Stimulated activated CD4-positive, alpha-beta T cell treated with anti-CD3 and anti-CD28 coated beads, Interleukin-4, amount 100 ng/mL, for 4 hours (primary cell): ENCODE data around the gene AMBRA1.

Experiments used
- DNase-seq, 2 experiments: peaks; one replicate each; pipeline ENCODE4 v3.0.0-alpha.2; 2020

AMBRA1 gene

DNA sequence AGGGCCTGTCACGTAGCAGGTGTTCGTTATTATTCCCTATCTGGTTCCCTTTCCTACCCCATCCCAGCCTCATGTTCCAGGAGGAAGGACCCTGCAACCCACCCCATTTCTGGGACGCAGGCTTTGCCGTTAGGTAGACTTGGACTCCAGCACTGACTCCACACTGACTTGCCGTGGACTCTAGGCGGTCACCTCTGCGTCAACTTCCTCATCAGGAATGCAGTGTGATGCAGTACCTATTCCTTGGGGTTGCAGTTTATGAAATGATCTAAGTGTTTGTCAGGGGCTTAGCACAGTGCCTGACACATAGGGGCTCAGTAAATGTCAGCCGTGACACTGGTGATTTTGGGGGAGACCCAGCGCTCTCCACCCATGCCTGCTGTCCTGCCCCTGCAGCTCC, 229.8 kb downstream of the AMBRA1 start:
- DNase-seq: no peak

DNA sequence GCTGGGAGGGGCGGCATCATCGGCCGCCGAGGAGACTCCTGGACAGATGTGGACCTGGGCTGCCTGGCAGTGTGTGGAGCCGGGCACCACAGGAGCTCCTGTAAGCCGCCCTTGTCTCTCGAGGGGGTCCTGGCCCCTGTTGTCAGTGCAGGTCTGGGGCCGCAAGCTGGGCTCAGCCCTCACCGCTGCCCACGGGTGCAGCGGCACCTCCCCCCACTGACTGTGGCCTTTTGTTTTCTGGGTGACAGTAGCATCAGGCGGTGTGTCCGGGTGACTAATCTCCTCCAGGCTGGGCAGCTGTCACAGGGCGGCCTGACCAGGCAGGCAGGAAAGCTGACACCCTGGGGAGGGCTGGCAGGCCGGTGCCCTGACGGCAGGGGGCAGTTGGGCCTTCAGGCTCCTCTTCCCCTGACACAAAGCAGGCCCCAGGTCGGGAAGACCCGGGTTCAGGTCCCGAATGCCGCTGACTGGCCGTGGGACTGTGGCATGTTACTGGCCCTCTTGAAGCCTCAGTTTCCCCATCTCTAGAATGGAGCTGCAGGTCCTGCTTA, 230.3 kb downstream of the AMBRA1 start:
- no peak for DNase-seq

DNA sequence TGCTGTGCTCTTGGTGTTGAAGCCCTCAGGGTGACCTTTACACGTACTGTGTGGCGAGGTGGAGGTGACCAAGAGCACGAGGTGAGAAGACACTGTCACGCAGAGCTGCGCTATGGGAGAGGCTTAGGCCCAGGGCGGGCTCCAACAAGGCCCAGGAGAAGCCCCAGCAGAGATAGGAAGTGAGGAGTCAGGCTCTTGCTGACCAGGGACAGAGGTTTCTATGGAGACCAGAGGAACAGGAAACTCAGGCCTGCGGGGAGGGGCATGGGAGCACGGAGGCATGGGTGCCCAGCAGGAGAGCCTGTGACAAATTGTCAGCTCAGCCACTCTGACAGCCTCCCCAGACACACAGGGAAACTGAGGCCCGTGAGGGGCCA, 230.8 kb downstream of the AMBRA1 start:
- no peak for DNase-seq

DNA sequence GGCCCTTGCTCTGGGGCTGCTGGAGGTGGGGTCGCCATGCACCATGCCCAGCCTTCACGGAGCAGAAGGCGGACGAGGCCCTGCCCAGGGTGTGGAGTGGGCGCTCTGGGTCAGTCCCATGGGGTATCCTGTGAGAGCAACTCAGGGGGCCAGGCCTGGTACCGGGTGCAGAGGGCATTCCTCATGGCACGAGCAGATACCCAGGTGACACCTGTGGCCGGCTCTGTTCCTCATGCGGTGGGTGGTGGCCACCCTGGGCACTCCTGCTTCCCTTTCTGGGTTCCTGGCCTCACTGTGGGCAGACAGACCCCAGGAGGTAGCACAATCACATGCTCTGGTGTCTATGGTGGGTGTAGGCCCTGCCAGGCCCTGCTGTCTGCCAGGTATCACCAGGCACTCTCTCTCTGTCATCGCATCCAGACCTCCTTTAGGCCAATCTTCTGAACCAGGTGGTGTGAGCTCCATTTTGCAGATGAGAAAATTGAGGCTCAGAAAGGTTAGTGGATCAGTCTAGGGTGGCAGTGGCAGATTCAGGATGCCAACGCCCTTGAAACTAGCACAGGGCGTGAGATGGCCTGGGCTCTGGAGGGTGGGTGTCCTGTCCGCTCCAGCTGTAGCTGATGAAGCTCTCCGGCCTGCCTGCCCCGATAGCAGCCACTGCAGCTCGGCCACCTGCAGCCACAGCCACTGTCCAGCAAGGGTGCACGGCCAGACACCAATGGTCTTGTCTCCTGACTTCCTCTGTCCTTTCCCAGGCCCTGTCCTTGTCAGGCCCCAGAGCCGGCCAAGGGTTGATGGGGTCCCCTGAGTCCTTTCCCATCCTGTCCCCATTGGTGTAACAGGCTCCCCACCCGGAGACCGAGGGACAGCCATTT, 231.4 kb downstream of the AMBRA1 start:
- DNase-seq: no peak

DNA sequence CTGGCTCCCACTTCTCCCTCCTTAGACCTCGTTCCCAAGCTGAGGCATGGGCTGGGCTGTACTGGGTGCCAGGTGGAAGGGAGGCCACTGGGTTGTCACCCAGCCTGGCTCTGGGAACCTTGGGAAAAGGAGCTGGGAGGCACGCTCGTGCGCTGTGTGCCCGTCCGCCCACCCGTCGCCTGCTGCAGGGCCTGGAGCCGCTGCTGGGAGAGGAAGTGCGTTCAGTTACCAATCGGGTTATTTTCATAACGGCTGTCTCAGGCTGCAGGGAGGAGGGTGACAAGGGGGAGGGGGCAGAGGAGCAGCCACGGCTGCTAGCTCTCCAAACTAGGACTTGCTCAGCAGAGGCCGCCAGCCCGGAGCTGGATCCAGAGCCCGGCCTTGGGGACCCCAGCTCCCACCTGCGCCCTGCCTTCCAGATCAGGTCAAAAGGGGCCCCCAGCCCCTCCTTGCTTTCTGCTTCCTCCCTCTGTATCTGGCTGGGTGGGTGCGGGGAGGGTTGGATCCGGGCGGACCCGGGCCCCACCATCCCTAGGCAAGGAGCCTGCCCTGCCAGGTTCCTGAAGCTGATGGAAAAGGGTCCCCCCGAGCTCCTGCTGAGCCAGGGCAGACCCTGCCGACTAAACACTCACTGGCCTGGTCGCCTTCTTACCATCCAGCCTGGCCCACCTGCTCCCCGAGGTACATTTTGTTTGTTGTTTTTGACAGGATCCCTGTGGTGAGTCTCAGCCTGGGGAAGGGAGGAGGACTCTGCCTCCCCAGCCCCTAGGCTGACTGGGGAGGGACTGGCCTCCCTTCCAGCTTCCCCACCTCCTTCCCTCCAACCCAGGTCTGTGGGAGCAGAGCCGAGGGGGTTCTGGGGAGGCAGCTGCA, 232.3 kb downstream of the AMBRA1 start:
- peak; percentile 57 to 60 for DNase-seq

DNA sequence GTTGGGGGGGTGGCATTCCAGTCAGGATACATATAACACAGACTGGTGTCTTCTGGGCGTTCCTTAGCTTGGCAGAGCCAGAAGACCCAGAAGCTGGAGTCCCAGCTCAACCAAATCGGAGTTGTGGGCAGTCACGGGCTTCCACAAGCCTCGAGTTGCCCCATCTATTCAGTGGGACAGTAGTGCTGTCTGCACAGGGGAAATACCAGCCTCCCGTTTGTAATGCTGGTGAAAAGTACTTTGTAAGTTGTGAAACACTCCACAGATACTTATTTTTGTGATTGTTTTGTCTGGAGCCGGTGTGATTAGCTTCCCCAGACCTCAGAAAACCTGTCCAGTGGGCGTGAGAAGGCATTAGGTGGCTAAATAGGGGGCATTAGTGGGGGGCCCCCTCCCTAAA, 232.9 kb downstream of the AMBRA1 start:
- no peak for DNase-seq

DNA sequence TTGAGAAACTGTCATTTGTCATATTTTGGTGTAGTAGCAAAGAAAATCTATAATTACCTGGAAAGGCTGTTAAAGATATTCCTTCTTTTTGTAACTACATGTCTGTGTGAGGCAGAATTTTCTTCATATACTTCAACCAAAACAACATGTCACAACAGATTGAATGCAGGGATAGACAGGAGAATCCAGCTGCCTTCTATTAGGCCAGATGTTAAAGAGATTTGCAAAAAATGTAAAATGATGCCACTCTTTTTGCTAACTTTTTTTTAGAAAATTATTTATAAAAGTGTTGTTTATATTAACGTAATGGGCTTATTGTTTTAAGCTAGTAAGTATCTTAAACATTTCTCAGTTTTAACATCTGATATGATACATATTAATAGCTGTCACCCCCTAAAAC, 233.9 kb downstream of the AMBRA1 start:
- DNase-seq: no peak

DNA sequence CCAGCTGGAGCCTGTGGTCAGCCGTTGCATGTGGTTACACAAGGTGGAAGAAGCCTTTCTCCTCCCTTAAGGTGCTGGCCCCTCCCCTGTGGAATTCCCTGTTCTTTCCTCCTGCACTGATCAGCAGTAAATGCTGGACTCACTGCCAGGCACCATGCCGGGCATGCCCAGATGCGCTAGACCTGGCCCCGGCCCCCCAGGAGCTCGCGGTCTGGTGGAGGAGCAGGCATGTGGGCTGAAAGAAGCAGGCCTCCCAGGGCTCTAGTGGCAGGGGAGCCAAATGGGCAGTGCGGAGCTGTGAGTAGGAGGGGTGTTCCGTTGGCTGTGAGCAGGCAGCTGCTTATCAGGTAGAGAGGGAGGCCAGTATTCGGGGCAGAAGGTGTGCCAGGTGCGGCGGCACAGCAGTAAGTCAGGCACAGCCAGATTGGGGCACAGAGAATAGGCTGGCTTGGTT, 236.3 kb downstream of the AMBRA1 start:
- DNase-seq: no peak

DNA sequence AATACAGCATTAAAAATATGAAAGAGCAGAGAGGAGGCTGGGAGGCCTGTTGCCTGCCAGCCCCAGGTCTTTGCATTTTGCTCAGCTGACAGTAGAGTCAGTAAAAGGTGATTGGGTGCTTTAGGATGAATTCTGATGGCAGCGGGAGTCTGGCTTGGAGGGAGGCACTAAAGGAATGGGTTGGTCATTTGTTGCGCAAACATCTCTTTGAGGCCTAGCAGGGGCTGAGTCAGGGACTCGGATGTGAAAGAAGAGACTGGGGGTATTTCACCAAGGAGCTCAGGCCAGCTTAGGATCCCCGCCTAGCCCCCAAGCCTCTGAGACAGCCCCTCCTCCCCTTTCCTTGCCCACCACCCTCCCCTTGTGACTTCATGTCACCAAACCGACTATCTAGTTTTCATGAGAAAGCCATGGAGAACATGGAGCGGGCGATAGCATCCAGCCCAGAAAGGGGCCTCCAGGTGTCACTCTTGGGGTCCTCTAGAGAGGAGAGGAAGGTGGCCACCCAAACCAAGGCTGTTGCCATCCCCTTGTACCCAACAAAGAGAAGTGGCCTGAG, 236.8 kb downstream of the AMBRA1 start:
- no peak for DNase-seq

DNA sequence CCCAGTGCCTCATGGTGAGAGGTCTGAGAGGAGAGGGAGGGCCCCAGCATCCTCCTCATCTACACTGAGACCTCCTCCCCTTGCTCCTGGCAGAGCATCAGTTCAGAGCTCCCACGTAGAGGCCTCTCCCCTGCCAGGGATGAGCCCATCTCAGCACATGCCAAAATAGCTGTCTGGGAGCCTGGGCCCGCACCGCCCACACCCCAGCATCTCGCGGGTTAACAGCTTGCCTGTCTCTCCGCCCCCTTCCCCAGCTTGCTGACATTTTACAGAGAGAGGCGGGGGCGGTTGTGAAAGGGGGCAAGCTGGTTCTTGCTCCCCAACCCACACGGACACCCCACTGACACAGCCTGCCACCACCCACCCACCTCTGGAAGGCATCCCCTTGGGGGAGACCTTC, 240.1 kb downstream of the AMBRA1 start:
- DNase-seq: peak; percentile 65 to 87

DNA sequence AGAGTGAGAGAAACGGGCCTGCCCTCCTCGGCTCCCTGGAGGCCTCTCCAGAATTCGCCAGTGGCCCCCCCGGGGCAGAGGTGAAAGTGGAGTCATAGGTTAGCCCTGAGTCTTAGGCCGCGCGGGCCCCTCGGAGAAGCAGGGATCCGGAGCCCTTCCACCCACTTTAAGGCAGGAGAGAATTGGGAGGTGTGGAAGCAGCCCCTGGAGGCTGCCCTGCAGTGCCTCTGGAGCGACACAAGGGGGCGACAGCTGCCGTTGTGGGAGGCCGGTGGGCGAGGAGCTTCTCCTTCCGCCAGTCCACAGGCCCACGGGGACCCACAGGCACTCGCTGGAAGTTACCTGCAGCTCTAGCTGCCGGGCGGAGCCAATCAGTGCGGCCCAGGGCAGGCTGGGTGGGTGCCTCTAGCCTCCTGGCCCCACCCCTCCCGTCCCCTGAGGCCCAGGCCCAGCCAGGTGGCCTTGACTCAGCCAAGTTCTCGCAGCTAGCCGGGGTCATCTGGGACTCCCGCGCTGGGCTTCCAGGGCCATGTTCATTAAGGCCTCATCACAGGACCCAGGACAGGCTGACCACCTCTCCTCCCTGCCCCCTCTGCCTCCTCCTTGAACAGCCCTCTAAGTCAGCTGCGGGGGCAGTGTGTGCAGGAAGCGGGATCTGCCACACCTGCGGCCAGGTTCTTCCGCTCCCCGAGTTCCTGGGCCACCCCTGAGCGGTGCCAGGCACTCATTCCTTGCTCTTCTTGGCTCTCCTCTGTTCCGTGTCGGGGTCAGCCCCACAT, 241.6 kb downstream of the AMBRA1 start:
- peak; percentile 66 for DNase-seq

DNA sequence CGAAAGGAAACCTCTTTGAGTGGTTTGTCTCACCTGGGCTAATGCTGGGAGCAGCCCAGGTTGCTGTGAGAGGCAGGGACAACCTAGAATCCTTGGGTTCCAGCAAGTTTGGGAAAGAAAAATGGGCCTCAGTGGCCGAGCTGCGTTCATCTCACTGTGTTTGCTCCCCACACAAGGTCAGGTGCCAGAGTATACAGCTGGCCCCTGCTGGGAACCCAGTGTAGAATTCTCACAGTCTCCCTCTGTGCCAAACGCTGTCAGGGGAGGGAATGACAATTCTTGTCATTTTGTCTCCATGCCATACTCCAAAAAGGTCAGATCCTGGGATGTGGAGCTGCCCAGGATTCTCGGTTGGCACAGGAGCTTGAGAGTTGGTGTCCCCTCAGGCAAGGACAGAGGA, 242.2 kb downstream of the AMBRA1 start:
- DNase-seq: no peak

DNA sequence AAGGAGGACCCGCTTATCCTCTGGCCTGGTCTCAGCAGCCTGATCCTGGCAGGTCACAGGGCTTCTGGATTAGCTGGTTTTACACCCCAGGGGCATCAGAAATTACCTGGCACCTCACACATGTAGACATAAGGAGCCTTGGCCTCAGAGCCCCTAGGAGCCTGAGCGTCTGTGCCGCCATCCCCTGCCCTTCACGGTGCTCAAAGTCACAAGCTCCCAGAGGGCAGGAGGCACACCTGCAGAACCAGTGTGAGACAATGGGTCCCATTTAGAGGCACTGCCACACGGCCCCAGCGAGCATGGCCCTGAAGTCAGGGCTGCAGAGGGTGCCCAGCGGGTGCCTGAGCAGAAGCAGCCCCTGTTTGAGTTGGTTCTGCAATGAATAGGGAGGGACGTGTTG, 242.7 kb downstream of the AMBRA1 start:
- DNase-seq: no peak

DNA sequence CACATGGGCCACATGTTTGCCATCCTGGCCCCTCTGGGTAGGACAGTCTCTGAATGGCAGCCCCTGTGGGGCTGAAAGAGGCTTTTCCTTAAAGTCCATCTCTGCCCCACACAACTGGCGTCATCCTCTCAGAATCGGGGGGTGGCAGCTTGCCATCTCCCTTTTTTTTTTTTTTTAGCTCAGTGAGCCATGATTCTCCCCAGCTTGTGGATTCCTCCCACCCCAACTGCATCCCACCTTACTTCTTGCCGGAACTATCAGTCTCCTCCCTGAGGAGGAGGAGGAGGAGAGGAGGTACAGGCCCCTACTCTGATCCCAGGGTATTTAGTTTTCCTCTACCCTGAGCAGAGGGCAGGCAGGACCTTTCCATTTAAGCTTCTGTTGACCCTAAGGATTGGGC, 243.1 kb downstream of the AMBRA1 start:
- no peak for DNase-seq

DNA sequence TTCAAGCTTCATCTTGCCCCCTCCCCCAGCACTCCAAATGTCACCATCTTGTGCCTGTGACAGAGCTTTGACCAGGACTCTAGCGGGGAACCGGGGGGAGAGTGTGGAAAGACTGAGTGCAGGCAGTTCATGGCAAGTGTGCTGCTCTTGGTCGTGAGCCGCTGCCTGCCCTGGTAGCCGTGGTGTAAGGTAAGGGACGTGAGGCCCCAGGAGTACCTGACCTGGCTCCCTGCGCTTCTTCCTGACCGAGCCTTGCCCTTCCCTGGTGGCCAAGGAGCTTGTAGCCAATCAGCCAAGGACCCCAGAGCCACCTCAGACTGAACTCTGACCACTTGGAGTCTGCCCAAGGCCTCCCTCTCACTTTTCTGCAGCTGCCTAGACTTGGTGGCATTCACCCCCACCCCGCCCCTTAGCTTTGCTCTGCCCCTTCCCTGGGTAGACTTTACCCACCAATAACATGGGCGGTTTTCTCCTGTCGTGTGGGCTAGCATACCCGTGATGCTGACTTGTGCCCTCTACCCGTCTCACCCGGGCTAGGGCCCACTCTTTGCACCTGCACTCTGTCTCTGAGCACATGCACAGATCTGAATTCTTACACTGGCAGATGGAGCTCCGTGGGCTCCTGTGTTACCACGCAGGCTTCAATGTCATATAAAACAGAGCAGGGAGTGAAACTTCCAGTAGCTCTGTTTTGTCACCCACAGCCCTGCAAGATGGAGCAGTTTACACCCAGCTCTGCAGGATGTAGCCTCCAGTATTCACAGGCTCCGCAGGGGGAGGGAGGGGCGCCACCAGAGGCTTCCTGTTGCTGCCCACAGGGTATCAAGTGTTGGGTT, 245.0 kb downstream of the AMBRA1 start:
- peak in 1 of 2 experiments; percentile 49 for DNase-seq

DNA sequence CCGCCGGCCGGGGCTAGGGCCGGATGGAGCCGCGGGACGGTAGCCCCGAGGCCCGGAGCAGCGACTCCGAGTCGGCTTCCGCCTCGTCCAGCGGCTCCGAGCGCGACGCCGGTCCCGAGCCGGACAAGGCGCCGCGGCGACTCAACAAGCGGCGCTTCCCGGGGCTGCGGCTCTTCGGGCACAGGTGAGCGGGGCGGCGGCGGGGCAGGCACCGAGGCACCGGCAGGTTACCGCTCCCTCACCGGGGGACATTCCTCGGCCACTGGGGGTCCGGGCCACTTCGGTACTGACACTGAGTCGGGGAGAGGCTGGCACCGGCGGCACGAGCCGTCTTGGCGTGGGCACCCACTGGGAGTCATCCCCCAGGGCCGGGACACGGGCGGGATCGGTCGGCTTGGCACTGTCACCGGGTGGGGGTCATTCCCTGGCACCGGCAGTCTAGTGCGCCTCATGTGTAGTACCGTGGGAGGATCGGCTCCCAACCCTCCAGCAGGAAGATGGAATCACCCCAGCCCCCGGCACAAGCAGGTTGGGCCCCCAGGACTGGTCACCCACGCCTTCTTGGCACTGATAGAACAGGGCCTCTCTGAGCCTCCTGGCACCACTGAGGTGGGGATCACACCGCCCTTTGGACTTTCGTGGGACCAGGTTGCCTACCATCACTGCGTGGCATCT, 246.0 kb downstream of the AMBRA1 start:
- no peak for DNase-seq

DNA sequence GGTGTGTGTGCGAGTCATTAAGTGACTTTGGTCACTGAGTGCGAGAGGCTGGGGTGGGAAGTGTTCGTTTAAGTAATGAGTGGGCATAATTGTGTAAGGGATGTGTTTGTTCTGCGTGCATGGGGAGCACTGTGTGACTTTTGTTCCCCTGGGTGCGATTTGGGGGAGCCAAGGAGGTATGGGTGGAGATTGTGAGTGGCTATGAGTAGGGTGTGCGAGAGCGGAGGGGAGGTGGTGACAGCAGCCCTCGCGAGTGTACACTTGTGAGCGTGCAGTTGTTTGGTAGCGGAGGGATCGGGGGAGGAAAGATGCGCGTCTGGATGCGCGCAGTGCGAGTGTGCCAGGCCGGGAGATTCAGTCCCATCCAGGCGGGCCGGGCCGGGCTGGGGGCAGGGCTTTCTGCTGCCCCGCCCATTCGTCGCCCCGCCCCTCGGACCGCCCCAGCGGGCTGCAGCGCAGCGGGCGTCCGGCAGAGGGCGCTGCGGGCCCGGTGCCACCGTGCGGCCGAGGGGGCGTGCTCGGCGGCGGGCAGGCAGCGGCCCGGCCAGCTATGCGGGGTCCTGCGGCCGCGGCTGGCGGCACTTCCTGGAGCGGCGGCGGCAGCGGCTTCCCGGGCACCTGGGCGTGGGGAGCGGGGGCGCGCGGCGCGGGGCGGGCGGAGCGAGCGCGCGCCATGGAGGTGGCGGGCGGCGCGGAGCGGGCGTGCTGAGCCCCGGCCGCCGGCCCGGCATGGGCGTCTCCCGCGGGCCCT, 246.8 kb downstream of the AMBRA1 start, which contains the start of gene DGKZ:
Gene DGKZ (plus strand): TSS at position 578 of the 751 bp plus-strand sequence. CDS start 197 bp downstream, outside the sequence.
- DNase-seq: peak; percentile 86 to 88
